GM23338 (cell line): Measurements from ENCODE around the gene OR5AP2. TPM values are rescaled to one million over a fixed set of nuclear protein-coding genes. Genes with fewer than 3 reads are reported as not detected.

ENCODE experiments used
- ATAC-seq: fragments of 200-7000 bp; cut with Tn5 transposase; 3 replicates; pipeline ENCODE4 v1.9.1; 2020
- DNase-seq: peaks from one replicate; pipeline ENCODE4 v3.0.0-alpha.2; 2015; ENCODE audit warnings: low spot score
- H2AFZ ChIP-seq: fragments of 200-600 bp; sonication (generic); 2 replicates; pipeline ENCODE4 v1.8.0; 2016; ENCODE audit warnings: antibody characterized with exemption, mild to moderate bottlenecking, moderate library complexity
- H3F3A ChIP-seq: fragments of 200-600 bp; sonication (generic); replicated peaks from 2 replicates; pipeline ENCODE4 v1.8.0; 2017; ENCODE audit warnings: antibody characterized with exemption, mixed run types, low read depth
- H3K27ac ChIP-seq: fragments of 200-600 bp; sonication (generic); 2 replicates; pipeline ENCODE4 v1.6.1; 2016; ENCODE audit warnings: low read depth
- H3K27me3 ChIP-seq: fragments of 200-600 bp; sonication (generic); 2 replicates; pipeline ENCODE4 v1.8.0; 2016; ENCODE audit warnings: mild to moderate bottlenecking, mixed run types, moderate library complexity; ENCODE audit not compliant: insufficient read depth
- H3K36me3 ChIP-seq: fragments of 200-600 bp; sonication (generic); 2 replicates; pipeline ENCODE4 v1.8.0; 2016; ENCODE audit warnings: mild to moderate bottlenecking; ENCODE audit not compliant: insufficient read depth
- H3K4me1 ChIP-seq: fragments of 200-600 bp; sonication (generic); 2 replicates; pipeline ENCODE4 v1.8.0; 2016; ENCODE audit warnings: mild to moderate bottlenecking, moderate library complexity; ENCODE audit not compliant: insufficient read depth
- H3K4me2 ChIP-seq: fragments of 200-600 bp; sonication (generic); 2 replicates; pipeline ENCODE4 v1.7.1; 2017; ENCODE audit warnings: mixed run types
- H3K4me3 ChIP-seq: fragments of 200-600 bp; sonication (generic); 2 replicates; pipeline ENCODE4 v1.6.1; 2016; ENCODE audit warnings: mixed run types
- H3K79me2 ChIP-seq: fragments of 200-600 bp; sonication (generic); replicated peaks from 2 replicates; pipeline ENCODE4 v1.8.0; 2017; ENCODE audit warnings: mild to moderate bottlenecking; ENCODE audit not compliant: insufficient read depth
- H3K9me2 ChIP-seq: fragments of 200-600 bp; sonication (generic); 2 replicates; pipeline ENCODE4 v1.8.0; 2017; ENCODE audit not compliant: insufficient read depth
- H4K20me1 ChIP-seq: fragments of 200-600 bp; sonication (generic); replicated peaks from 2 replicates; pipeline ENCODE4 v1.8.0; 2017; ENCODE audit warnings: mild to moderate bottlenecking; ENCODE audit not compliant: insufficient read depth
- H3K27ac Mint-ChIP-seq: 2 replicates; pipeline ENCODE4 v1.8.0; 2020; ENCODE audit warnings: inconsistent platforms, mild to moderate bottlenecking, moderate library complexity, mixed read lengths
- H3K27me3 Mint-ChIP-seq: 3 replicates; pipeline ENCODE4 v1.8.0; 2022; ENCODE audit warnings: low read depth, mild to moderate bottlenecking, moderate library complexity, mixed read lengths, inconsistent platforms; ENCODE audit not compliant: insufficient read depth, poor library complexity
- H3K36me3 Mint-ChIP-seq: 3 replicates; pipeline ENCODE4 v1.8.0; 2021; ENCODE audit warnings: low read depth, mild to moderate bottlenecking, inconsistent platforms, moderate library complexity, mixed read lengths
- H3K4me1 Mint-ChIP-seq: 3 replicates; pipeline ENCODE4 v1.8.0; 2020; ENCODE audit warnings: mild to moderate bottlenecking, inconsistent platforms, mixed read lengths
- H3K4me3 Mint-ChIP-seq: 3 replicates; pipeline ENCODE4 v1.8.0; 2021; ENCODE audit warnings: moderate library complexity, mild to moderate bottlenecking, inconsistent platforms, mixed read lengths
- H3K9me3 Mint-ChIP-seq: 3 replicates; pipeline ENCODE4 v1.8.0; 2020; ENCODE audit warnings: moderate library complexity, mild to moderate bottlenecking, inconsistent platforms, mixed read lengths
- CREB1 ChIP-seq: fragments of 250-450 bp; sonication (Bioruptor Pico); IDR thresholded peaks from 2 replicates; pipeline ENCODE4 v1.5.0; 2020; ENCODE audit warnings: low read depth, mild to moderate bottlenecking, moderate library complexity
- CTCF ChIP-seq, 2 experiments: fragments of 200-600 bp in 1 of 2; sonication (generic) in 1 of 2; conservative IDR thresholded peaks; 2 replicates each; pipeline versions ENCODE4 v1.5.1 to v1.6.1; 2016 to 2017; ENCODE audit warnings: antibody characterized with exemption in 2 of 2, low read depth in 2 of 2, mild to moderate bottlenecking in 2 of 2, moderate library complexity in 1 of 2
- ETS1 ChIP-seq: IDR thresholded peaks from 2 replicates; pipeline ENCODE4 v1.6.1; 2016; ENCODE audit warnings: antibody characterized with exemption
- NANOG ChIP-seq: IDR thresholded peaks from 2 replicates; pipeline ENCODE4 v1.6.1; 2016; ENCODE audit warnings: antibody characterized with exemption, borderline replicate concordance
- POLR2AphosphoS5 ChIP-seq: IDR thresholded peaks from 2 replicates; pipeline ENCODE4 v1.6.1; 2016; ENCODE audit warnings: antibody characterized with exemption, low read depth
- STAT1 ChIP-seq: IDR thresholded peaks from one replicate; pipeline ENCODE4 v1.6.1; 2016; ENCODE audit warnings: antibody characterized with exemption; ENCODE audit not compliant: unreplicated experiment
- ZNF114 ChIP-seq: fragments of 250-450 bp; sonication (Bioruptor Pico); IDR thresholded peaks from 2 replicates; pipeline ENCODE4 v1.5.0; 2020; ENCODE audit warnings: mild to moderate bottlenecking, moderate library complexity
- polyA plus RNA-seq: library from polyadenylated mRNA; unstranded; fragments of >200 nt; fragmentation: Nextera tagmentation; extraction: Ambion mirVana; gene quantifications from 2 replicates; pipeline ENCODE4 v1.2.1, GENCODE V29; 2016
- total RNA-seq: library from RNA; depleted of rRNA; stranded (reverse); fragments of >200 nt; shearing (Covaris generic); gene quantifications from 2 replicates; pipeline ENCODE4 v1.2.3, GENCODE V29; 2014
- TF ChIP-seq, protein P1 (sequence below): IDR thresholded peaks from one replicate; pipeline ENCODE4 v1.6.1; 2018; ENCODE audit warnings: antibody characterized with exemption; ENCODE audit not compliant: unreplicated experiment

Gene OR5AP2
- total and polyA plus RNA-seq, 2 experiments from 2014 or later = not detected

GRCh38 chr11:56624661-56625110 is 17.6 kb downstream of the OR5AP2 start:
- H3K4me3 ChIP-seq = no peak overlapping the region
- Mint-ChIP-seq H3K4me3 (no peak overlapping the region), H3K9me3 (no peaks in the 10 kb centered on the region), H3K36me3 (no peaks in the 10 kb centered on the region), H3K4me1 (peaks cover 2% of the 10 kb centered on the region; the same call in 2 of the 3 replicates), H3K27me3 (no peaks in the 10 kb centered on the region), H3K27ac (no peak overlapping the region)
- TF ChIP-seq CTCF (conservative IDR thresholded peaks at IDR 0.05; ENCODE audit: low read depth in 2 of 2) (peak; percentile 60 to 86), STAT1 (no peak)
- no peaks in the 10 kb centered on the region for H3K79me2 ChIP-seq
- H4K20me1 ChIP-seq = no peaks in the 10 kb centered on the region
- DNase-seq = peak; percentile 83
- no peaks in the 10 kb centered on the region for H3K27me3 ChIP-seq
- no peak overlapping the region for H3K4me2 ChIP-seq
- H2AFZ ChIP-seq = no peak overlapping the region
- peak; percentile 85 for ATAC-seq
- no peaks in the 10 kb centered on the region for H3K36me3 ChIP-seq
- H3K27ac ChIP-seq = no peak overlapping the region; the same call in 1 of the 2 replicates
- no peaks in the 10 kb centered on the region for H3F3A ChIP-seq
- H3K9me2 ChIP-seq = no peaks in the 10 kb centered on the region
- no peaks in the 10 kb centered on the region for H3K4me1 ChIP-seq

DNA sequence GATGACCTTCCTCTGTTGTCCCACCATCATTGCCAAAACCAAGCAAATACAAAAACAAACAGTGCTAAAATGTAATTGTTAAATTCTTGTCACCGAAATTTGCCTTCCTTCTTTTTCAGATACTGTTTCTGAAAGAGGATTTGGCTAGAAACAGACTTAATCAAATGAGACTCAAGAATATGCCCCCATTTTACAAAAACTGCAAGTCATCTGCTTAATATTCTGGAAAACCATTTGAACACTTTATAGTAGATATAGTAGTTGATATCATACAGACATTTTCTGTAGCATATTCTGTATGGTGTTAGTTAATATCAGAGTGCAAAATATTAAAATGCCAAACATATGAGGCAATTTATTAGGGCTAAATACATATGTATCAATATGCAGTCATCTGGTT is 31.1 kb downstream of the OR5AP2 start:
- H3K27ac Mint-ChIP-seq = peak overlapping the region; percentile 30; the same call in 1 of the 2 replicates
- peak overlapping the region; percentile 54; the same call in 1 of the 2 replicates for H2AFZ ChIP-seq
- no peak overlapping the region for H3K4me2 ChIP-seq

More for the DNA sequence above, 31.1 kb downstream of the OR5AP2 start:
- Histone ChIP-seq H3K36me3 (no peaks in the 10 kb centered on the region), H3K27ac (no peak overlapping the region), H3K9me2 (no peaks in the 10 kb centered on the region), H3K4me3 (no peak overlapping the region), H3K79me2 (no peaks in the 10 kb centered on the region), H3F3A (no peaks in the 10 kb centered on the region), H3K4me1 (peaks cover 10% of the 10 kb centered on the region), H4K20me1 (no peaks in the 10 kb centered on the region), H3K27me3 (no peaks in the 10 kb centered on the region)
- Mint-ChIP-seq H3K36me3 (no peaks in the 10 kb centered on the region), H3K27me3 (no peaks in the 10 kb centered on the region), H3K9me3 (no peaks in the 10 kb centered on the region), H3K4me1 (peaks cover 3% of the 10 kb centered on the region; the same call in 2 of the 3 replicates), H3K4me3 (no peak overlapping the region)
- ATAC-seq (no peak), DNase-seq (no peak)
- TF ChIP-seq NANOG (no peak), POLR2AphosphoS5 (no peak), STAT1 (no peak), CREB1 (no peak), CTCF (conservative IDR thresholded peaks at IDR 0.05; ENCODE audit: low read depth in 2 of 2) (no peak), ZNF114 (CRISPR knock-in tag) (no peak), ETS1 (no peak)
- TF ChIP-seq, protein P1, sequence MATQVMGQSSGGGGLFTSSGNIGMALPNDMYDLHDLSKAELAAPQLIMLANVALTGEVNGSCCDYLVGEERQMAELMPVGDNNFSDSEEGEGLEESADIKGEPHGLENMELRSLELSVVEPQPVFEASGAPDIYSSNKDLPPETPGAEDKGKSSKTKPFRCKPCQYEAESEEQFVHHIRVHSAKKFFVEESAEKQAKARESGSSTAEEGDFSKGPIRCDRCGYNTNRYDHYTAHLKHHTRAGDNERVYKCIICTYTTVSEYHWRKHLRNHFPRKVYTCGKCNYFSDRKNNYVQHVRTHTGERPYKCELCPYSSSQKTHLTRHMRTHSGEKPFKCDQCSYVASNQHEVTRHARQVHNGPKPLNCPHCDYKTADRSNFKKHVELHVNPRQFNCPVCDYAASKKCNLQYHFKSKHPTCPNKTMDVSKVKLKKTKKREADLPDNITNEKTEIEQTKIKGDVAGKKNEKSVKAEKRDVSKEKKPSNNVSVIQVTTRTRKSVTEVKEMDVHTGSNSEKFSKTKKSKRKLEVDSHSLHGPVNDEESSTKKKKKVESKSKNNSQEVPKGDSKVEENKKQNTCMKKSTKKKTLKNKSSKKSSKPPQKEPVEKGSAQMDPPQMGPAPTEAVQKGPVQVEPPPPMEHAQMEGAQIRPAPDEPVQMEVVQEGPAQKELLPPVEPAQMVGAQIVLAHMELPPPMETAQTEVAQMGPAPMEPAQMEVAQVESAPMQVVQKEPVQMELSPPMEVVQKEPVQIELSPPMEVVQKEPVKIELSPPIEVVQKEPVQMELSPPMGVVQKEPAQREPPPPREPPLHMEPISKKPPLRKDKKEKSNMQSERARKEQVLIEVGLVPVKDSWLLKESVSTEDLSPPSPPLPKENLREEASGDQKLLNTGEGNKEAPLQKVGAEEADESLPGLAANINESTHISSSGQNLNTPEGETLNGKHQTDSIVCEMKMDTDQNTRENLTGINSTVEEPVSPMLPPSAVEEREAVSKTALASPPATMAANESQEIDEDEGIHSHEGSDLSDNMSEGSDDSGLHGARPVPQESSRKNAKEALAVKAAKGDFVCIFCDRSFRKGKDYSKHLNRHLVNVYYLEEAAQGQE = no peak
